ENCODE data around the gene RTBDN. TPM values are rescaled to one million over a fixed set of nuclear protein-coding genes. Genes with fewer than 3 reads are reported as not detected.

The RTBDN gene
- total RNA-seq, 3 donors from 2014 or later = not detected

- Mint-ChIP-seq H3K27me3 (ENCODE audit: low read depth) (no peaks in the 10 kb centered on the region), H3K4me1 (ENCODE audit: low read depth) (peaks cover 36% of the 10 kb centered on the region), H3K9me3 (no peaks in the 10 kb centered on the region), H3K4me3 (peak overlapping the region; percentile 83), H3K36me3 (ENCODE audit: insufficient read depth) (no peaks in the 10 kb centered on the region)
- DNase-seq (peak; percentile 82), ATAC-seq (peak; percentile 47 to 48)
Observed at GRCh38 chr19:12777217-12778016, 57.0 kb downstream of the RTBDN start.

Other genes with a start within 250 kb of the RTBDN start
- 1 to 10 TPM; 7.2 to 7.8 (median 7.5) TPM for gene ZNF490, start 223.8 kb downstream of the RTBDN start, total RNA-seq
- 10 to 100 TPM; 13.3 to 19.5 (median 13.8) TPM for gene ZNF791, start 223.7 kb downstream of the RTBDN start, total RNA-seq
- 100 to 1,000 TPM in 2 of 3 donors, 10 to 100 TPM in 1; 97.3 to 131 (median 127) TPM for gene MAN2B1, start 167.8 kb downstream of the RTBDN start, total RNA-seq
- 10 to 100 TPM; 27.8 to 29.6 (median 28.3) TPM for gene WDR83, start 167.8 kb downstream of the RTBDN start, total RNA-seq
- 100 to 1,000 TPM; 129 to 137 (median 132) TPM for gene DHPS, start 152.7 kb downstream of the RTBDN start, total RNA-seq
- gene GNG14, start 146.6 kb downstream of the RTBDN start, total RNA-seq = not detected
- 1 to 10 TPM; 7.9 to 9.9 (median 9.4) TPM for gene FBXW9, start 137.9 kb downstream of the RTBDN start, total RNA-seq
- gene TNPO2, start 110.6 kb downstream of the RTBDN start, total RNA-seq = 100 to 1,000 TPM; 223 to 236 (median 232) TPM
- gene TRIR, start 99.9 kb downstream of the RTBDN start, total RNA-seq = 100 to 1,000 TPM; 223 to 251 (median 235) TPM
- gene GET3, start 97.1 kb downstream of the RTBDN start, total RNA-seq = 10 to 100 TPM; 92.8 to 95.1 (median 93.8) TPM
- gene BEST2, start 82.8 kb downstream of the RTBDN start, total RNA-seq = not detected
- gene HOOK2, start 59.0 kb downstream of the RTBDN start, total RNA-seq = 1 to 10 TPM; 5.9 to 8.4 (median 6.0) TPM
- 100 to 1,000 TPM; 261 to 295 (median 287) TPM for gene JUNB, start 43.1 kb downstream of the RTBDN start, total RNA-seq
- gene PRDX2, start 32.8 kb downstream of the RTBDN start, total RNA-seq = 100 to 1,000 TPM; 185 to 224 (median 211) TPM
- gene THSD8, start 32.5 kb downstream of the RTBDN start, total RNA-seq = 10 to 100 TPM; 10.3 to 18.8 (median 12.6) TPM
- gene RNASEH2A, start 28.0 kb downstream of the RTBDN start, total RNA-seq = 10 to 100 TPM; 32.3 to 42.7 (median 39.1) TPM
- gene MAST1, start 3.9 kb upstream of the RTBDN start, total RNA-seq = 1 to 10 TPM in 1 of 3 donors, under 1 TPM in 2; 0.37 to 1.0 (median 0.38) TPM
- gene DNASE2, start 46.9 kb upstream of the RTBDN start, total RNA-seq = 10 to 100 TPM; 14.3 to 19.5 (median 15.9) TPM
- gene KLF1, start 52.6 kb upstream of the RTBDN start, total RNA-seq = under 1 TPM; 0.55 to 0.92 (median 0.68) TPM
- 10 to 100 TPM; 60.1 to 85.8 (median 72.8) TPM for gene GCDH, start 56.6 kb upstream of the RTBDN start, total RNA-seq
- gene SYCE2, start 84.7 kb upstream of the RTBDN start, total RNA-seq = under 1 TPM; 0.53 to 0.91 (median 0.87) TPM
- gene FARSA, start 99.1 kb upstream of the RTBDN start, total RNA-seq = 100 to 1,000 TPM; 345 to 368 (median 368) TPM
- 1,000 to 10,000 TPM; 1,489 to 1,621 (median 1,575) TPM for gene CALR, start 104.0 kb upstream of the RTBDN start, total RNA-seq
- 100 to 1,000 TPM; 256 to 265 (median 264) TPM for gene RAD23A, start 111.3 kb upstream of the RTBDN start, total RNA-seq
- 10 to 100 TPM; 60.5 to 65.2 (median 61.8) TPM for gene GADD45GIP1, start 122.6 kb upstream of the RTBDN start, total RNA-seq
- gene DAND5, start 135.0 kb upstream of the RTBDN start, total RNA-seq = not detected
- gene NFIX, start 160.9 kb upstream of the RTBDN start, total RNA-seq = 10 to 100 TPM; 11.1 to 20.4 (median 16.1) TPM

Measured in activated T-cell treated with anti-CD3 and anti-CD28 coated beads, Interleukin-2, amount 50 U/mL, for 4 hours (primary cell).